Measurements from ENCODE around the gene PRX.
"Not testable (repeated sequence)": the region's sequence is repeated elsewhere in the genome, so short reads cannot be mapped to it uniquely, and the experiment has no call there.

Gene PRX

DNA sequence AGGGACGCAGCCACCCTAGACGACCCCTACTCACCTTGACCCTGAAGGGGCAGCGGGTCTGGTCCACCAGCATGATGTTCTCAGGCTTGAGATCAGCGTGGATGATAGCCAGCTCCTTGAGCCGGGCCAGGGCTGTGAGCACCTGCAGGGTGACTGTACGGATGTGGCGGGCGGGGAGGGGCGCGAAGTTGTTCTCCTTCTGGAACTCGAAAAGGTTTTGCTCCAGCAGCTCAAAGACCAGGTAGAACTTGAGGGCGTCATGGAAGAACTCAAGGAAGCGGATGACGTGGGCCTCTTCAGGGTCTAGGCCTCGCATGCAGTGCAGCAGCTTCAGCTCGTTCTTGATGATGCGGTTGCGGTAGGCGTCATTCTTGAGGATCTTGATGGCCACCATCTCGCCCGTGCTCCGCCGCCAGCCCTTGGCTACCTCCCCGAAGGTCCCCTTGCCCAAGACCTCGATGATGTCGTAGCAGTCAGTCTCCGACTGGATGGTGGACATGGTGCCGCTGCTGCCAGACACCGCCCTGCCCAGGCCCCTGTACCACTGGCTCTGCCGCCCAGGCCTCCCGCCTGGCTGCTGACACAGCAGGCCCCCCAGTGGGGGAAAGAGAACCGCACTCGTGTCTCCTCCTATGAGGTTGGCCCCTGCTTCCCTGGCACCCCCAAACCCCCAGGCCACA, 23.6 kb downstream of the PRX start:
- DNase-seq: no peak

- no peak for DNase-seq
These were observed 24.7 kb downstream of the PRX start for GRCh38 chr19:40388481-40388880.

DNA sequence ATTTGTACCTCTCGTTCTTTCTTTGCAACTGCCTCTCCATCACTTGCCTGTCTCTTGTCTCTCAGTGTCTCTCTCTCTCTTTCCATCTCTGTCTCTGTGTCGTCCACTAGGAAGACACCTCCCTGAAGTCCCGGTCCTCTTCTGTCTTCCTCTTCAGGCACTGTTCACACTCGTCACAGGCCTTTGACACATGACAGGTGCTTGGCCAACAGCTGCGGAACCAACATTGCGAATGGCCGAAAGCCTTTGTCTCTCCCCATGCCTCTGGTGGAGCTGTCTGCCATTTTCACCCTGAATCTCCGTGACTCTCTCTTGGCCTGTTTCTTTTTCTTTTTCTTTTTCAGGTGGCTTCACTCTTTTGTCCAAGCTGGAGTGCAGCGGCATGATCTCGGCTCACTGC, 26.0 kb downstream of the PRX start:
- no peak for DNase-seq

- no peak for DNase-seq
These were observed 29.4 kb downstream of the PRX start for GRCh38 chr19:40383668-40384248.

DNA sequence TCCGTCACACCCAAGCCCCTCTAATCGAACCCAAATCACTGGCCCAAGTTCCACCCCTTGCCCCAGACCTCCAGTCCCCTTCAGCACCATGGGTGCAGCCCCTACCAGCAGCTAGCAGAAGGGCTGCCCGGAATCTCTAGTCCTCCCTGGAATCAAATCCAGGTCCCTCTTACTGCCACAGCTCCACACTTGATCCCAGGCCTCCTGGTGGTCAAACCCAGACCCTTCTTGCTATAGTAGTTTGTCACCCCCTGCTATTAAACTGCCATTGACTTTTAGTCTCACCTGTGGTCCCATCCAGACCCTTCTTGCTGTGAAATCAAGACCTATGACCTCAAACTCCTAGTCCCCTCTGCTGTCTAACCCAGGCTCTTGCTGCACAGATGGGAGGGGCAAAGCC, 31.9 kb downstream of the PRX start:
- no peak for DNase-seq

DNA sequence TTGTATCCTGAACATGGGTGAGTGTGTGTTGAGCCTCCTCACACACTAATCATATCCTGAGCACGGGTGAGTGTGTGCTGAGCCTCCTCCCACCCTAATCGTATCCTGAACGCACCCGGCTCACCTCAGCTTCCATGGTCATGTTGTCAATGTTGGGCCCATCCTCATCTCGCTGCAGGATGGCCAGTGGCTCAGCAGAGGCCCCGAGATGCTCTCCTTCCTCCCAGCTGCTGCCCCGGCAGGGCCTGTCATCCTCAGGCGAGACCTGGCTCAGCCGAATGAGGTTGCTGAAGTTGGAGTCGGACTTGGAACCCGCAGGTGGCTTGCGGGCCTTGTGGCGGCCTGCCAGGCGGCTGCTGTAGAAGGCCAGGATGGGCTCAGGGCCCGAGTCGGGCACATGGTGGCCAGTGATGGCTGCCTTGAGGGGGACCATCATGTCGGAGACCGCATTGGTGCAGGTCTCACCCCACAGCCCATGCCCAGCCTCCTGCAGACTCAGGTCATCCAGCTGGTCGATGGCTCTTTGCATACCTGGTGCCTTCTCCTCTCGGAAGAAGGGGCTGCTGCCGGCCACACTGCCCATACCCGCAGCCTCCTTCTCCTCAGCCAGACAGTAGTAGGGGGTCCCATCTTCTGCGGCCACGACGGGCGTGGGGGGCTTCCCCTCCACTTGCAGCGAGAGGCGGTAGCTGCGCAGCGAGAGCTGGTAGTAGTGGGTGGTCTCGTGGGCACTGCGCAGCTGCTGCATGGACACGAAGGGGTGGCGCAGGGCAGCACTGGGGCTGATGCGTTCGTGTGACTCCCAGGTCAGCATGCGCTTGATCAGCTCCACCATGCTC, 32.8 kb downstream of the PRX start:
- DNase-seq: no peak

DNA sequence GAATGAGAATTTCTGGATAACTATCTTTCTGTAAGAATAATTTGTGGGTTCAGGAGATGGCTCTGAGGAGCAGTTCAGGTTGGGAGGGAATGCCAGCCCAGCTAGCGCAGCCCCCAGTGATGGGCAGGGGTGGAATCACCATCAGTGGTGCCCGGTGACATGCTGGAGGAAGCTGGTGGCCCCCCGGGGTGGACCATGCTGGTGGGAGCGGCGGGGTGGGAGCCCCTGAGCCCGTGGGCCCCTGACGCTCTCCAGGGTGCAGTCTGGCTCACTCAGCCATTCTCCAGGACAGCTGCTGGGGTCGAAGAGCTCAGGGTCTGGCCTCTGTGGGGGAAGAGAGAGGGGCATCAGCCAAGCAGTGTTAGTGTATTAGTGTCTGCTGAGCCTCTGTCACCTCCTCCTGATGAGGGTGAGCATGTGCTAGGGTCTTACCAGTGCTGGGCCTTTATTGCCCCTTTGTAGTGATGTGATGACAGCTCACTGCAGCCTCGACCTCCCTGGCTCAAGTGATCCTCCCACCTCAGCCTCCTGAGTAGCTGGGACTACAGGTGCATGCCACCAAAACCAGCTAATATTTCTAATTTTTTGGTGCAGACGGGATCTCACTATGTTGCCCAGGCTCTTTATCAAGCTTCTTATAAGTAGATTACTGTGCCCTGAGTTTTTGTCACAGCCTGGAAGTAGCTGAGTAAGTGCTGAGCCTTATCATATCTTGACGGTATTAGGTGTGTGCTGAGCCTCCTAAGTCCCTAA, 33.6 kb downstream of the PRX start:
- no peak for DNase-seq

DNA sequence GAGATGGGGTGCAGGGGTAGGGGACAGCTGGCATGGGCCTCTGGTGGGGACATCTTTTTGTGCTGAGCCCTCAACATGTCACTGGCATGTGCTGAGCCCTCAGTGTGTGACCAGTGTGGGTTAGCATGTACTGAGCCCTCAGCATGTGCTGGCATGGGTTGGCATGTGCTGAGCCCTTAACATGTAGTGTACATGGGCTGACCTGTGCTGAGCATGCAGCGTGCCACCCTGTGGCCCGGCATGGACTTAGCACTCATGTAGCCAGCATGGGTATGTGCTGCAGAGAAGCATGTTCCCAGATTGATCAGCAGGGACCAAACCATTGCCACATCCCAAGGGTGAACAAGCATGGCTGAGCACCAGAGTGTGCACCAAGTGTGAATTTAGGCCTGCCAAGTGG, 34.7 kb downstream of the PRX start:
- DNase-seq: no peak

- DNase-seq: no peak
These were observed 35.2 kb downstream of the PRX start for GRCh38 chr19:40377876-40378385.

- no peak for DNase-seq
These were observed 36.8 kb downstream of the PRX start for GRCh38 chr19:40376286-40376862.

GRCh38 chr19:40374084-40374483, 39.1 kb downstream of the PRX start:
- no peak for DNase-seq

DNA sequence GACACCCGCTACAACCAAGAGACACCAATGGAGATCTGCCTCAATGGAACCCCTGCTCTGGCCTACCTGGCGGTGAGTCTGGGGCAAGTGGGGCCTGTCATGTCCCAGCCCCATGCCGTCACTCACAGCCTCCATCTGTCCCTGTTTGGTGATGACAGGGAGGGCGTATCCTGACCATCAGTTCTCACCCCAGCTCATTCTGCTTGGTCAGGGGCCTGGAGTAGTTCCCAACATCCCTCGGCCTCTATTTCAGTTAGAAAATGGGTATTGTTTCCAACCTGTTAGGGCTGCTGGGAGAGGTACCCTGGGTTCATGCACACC, 41.4 kb downstream of the PRX start:
- DNase-seq: no peak

GRCh38 chr19:40370997-40371801, 42.0 kb downstream of the PRX start:
- no peak for DNase-seq

- DNase-seq: not testable (repeated sequence)
These were observed 42.9 kb downstream of the PRX start for GRCh38 chr19:40370253-40370652.

- DNase-seq: no peak
These were observed 43.4 kb downstream of the PRX start for GRCh38 chr19:40369797-40370196.

DNA sequence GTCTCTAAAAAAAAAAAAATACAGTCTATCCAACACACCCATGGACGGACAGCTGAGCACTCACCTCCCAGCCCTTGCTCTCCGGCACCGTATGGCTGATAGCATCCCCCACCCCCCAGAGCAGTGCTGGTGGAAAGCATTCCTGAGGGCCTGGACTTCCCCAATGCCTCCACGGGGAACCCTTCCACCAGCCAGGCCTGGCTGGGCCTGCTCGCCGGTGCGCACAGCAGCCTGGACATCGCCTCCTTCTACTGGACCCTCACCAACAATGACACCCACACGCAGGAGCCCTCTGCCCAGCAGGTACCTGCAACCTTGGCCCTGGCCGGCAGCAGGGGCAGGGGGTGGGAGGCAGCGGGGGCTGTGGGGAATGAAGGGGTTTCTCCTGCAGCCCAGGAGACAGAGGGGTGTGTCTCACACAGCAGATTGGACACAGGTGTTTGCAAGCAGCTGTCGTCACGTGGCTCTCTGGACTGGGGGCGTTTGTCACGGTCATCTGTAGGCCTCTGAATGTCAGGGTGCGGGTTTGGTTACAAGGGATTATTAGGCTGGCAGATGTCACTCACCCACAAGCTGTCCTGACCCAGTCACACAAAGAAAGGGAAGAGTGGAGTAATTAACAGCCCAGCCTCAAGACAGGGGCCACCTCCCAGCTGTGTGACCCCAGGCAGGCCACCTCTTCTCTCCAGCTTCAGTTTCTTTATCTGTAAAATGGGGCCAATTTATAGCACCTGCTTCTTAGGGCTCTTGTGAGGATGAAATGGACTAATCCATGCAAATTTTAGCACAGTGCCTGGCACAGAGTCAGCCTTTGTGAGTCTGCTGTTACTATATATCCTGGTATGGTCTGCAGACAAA, 45.4 kb downstream of the PRX start:
- DNase-seq: no peak

DNA sequence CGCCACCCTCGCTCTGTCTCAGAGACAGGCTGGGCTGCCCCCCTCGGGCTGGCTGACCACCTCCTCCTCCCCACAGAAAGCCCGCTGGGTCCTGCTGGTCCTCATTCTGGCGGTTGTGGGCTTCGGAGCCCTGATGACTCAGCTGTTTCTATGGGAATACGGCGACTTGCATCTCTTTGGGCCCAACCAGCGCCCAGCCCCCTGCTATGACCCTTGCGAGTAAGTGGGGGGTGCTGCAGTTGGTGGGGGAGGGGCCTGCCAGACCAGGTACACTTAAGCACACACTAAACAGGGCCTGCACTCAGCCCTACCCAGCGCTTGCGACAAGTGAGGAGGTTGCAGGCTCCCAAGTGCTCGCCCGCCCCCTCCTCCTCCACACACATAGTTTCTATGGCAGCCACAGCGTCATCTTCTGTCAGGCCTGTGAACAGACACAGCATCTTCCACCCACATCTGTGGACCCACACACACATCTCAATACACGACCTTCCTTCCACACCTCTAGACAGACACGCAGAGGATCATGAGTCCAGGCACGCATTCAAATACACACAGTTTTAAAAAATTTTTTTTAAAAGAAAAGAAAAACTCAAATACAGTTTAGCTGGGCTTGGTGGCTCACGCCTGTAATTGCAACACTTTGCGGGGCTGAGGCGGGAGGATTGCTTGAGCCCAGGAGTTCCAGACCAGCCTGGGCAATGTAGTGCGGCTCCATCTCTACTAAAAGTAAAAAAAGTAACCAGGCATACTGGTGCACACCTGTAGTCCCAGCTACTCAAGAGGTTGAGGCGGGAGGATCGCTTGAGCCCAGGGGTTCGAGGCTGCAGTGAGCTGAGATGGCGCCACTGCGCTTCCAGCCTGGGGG, 46.2 kb downstream of the PRX start:
- DNase-seq: no peak

DNA sequence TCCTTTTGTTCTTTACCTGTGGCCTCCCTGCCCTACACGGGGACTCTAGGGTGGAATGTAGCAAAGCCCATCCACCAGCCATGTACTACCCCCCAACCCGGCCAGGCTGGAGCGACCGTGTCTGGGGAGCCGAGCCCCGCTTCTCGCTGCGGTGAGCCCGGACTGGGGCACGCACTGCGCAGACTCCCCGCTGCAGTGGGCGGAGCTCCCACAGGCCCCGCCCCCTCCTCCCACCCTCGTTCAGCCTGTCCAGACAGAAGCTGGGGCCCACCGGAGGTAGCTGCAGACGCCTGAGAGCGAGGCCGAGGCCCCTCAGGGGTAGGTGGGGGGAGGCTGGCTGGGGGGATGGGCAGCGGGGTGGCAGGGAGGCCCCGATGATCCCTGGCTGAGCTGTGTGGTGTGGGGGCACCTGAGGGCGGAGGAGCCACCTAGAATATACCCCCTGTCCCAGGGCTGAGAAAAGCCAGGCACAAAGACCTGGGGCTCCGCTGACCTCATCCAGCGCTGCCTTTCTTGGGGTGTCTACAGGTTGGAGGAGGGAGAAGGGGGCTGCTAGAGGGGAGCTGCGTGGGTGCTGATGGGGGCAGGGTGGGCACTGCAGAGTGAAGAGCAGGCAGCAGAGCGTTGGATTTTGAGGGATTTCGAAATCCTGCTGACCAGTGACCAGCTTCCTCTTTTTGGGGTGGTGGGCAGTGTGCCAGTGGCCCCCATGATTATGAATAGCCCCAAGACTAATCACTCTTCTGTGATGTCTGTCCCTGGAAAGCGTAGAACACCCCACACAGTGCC, 47.4 kb downstream of the PRX start:
- DNase-seq: peak; percentile 11

GRCh38 chr19:40365010-40365409, 48.2 kb downstream of the PRX start:
- DNase-seq: no peak

Measured in activated CD4-positive, alpha-beta T cell treated with anti-CD3 and anti-CD28 coated beads, Interleukin-2, amount 50 U/mL, for 1 hour (primary cell).